K562 (cell line): ENCODE results near the gene PPRC1. TPM values are rescaled to one million over a fixed set of nuclear protein-coding genes. Genes with fewer than 3 reads are reported as not detected.
A peak's percentile ranks its signal among the peaks of the same experiment; 100 is the strongest.

Experiments used
- ATF3 ChIP-seq, 2 experiments: fragments of 450-650 bp in 1 of 2; sonication (generic) in 1 of 2; formaldehyde crosslinking in 1 of 2; IDR thresholded peaks in 1 of 2; conservative IDR thresholded peaks in 1 of 2; 2 replicates each; pipeline versions ENCODE4 v1.6.1 to v1.8.1; 2016 to 2023; ENCODE audit warnings: mild to moderate bottlenecking in 2 of 2, moderate library complexity in 2 of 2, inconsistent platforms in 1 of 2, missing genetic modification reagents in 1 of 2
- CBFA2T2 ChIP-seq: fragments of 450-650 bp; conservative IDR thresholded peaks from 2 replicates; pipeline ENCODE4 v1.6.1; 2017; ENCODE audit warnings: mild to moderate bottlenecking
- CREB1 ChIP-seq, 2 experiments: sonication (generic) in 1 of 2; formaldehyde crosslinking in 1 of 2; IDR thresholded peaks; 2 replicates each; pipeline versions ENCODE4 v1.6.1 to v1.8.0; 2012 to 2022; ENCODE audit warnings: inconsistent platforms in 1 of 2, mild to moderate bottlenecking in 1 of 2, missing genetic modification reagents in 1 of 2, moderate library complexity in 1 of 2
- E2F3 ChIP-seq: fragments of 250-450 bp; sonication (Bioruptor Pico); IDR thresholded peaks from 2 replicates; pipeline ENCODE4 v1.4.0; 2020; ENCODE audit warnings: mild to moderate bottlenecking
- KHSRP ChIP-seq: fragments of 450-650 bp; IDR thresholded peaks from 2 replicates; pipeline ENCODE4 v1.6.1; 2017
- NBN ChIP-seq: fragments of 450-650 bp; IDR thresholded peaks from 2 replicates; pipeline ENCODE4 v1.6.1; 2016; ENCODE audit warnings: low read depth, mild to moderate bottlenecking
- NFE2 ChIP-seq: IDR thresholded peaks from 2 replicates; pipeline ENCODE4 v1.6.1; 2014; ENCODE audit warnings: antibody characterized with exemption, low read depth
- NFRKB ChIP-seq: fragments of 450-650 bp; IDR thresholded peaks from 2 replicates; pipeline ENCODE4 v1.6.1; 2016; ENCODE audit warnings: low read depth
- NKRF ChIP-seq: fragments of 450-650 bp; IDR thresholded peaks from 2 replicates; pipeline ENCODE4 v1.6.1; 2016; ENCODE audit warnings: borderline replicate concordance
- NR0B1 ChIP-seq: fragments of 450-650 bp; IDR thresholded peaks from one replicate; pipeline ENCODE4 v1.6.1; 2018; ENCODE audit warnings: mild to moderate bottlenecking, moderate library complexity; ENCODE audit not compliant: partially characterized antibody
- POLR2B ChIP-seq: fragments of 450-650 bp; IDR thresholded peaks from 2 replicates; pipeline ENCODE4 v1.6.1; 2018; ENCODE audit warnings: low read depth; ENCODE audit not compliant: partially characterized antibody
- RB1 ChIP-seq: fragments of 450-650 bp; IDR thresholded peaks from 2 replicates; pipeline ENCODE4 v1.6.1; 2017; ENCODE audit warnings: low read depth, mild to moderate bottlenecking
- RBM15 ChIP-seq: fragments of 200-400 bp; formaldehyde crosslinking; IDR thresholded peaks from 2 replicates; pipeline ENCODE4 v1.6.1; 2018; ENCODE audit warnings: mild to moderate bottlenecking, low read length, moderate library complexity; ENCODE audit not compliant: insufficient read depth
- RCOR1 ChIP-seq, 2 experiments: IDR thresholded peaks; 2 replicates each; pipeline ENCODE4 v1.6.1; 2012; ENCODE audit warnings: low read depth in 2 of 2, low read length in 2 of 2, borderline replicate concordance in 1 of 2, improper control_type of control experiment in 1 of 2
- SIRT6 ChIP-seq: IDR thresholded peaks from one replicate; pipeline ENCODE4 v1.6.1; 2012; ENCODE audit warnings: low read depth, mild to moderate bottlenecking, control low read depth, inconsistent platforms, low read length, moderate library complexity
- SIX5 ChIP-seq, 2 experiments: IDR thresholded peaks; 2 replicates each; pipeline ENCODE4 v1.6.1; 2011; ENCODE audit warnings: low read length in 2 of 2, borderline replicate concordance in 1 of 2, low read depth in 1 of 2, mild to moderate bottlenecking in 1 of 2, moderate library complexity in 1 of 2; ENCODE audit not compliant: insufficient read depth in 1 of 2
- SMARCB1 ChIP-seq: IDR thresholded peaks from 2 replicates; pipeline ENCODE4 v1.6.1; 2011; ENCODE audit warnings: improper control_type of control experiment, low read depth; ENCODE audit not compliant: insufficient read length
- TAF7 ChIP-seq: fragments of 450-650 bp; IDR thresholded peaks from 2 replicates; pipeline ENCODE4 v1.6.1; 2016; ENCODE audit warnings: missing genetic modification characterization, missing compliant biosample characterization
- TRIM25 ChIP-seq: fragments of 450-650 bp; IDR thresholded peaks from 2 replicates; pipeline ENCODE4 v1.7.0; 2016; ENCODE audit warnings: borderline replicate concordance
- ZNF584 ChIP-seq: fragments of 200-800 bp; sonication (Bioruptor generic); IDR thresholded peaks from 2 replicates; pipeline ENCODE4 v1.6.1; 2016; ENCODE audit warnings: low read depth, mild to moderate bottlenecking, missing genetic modification characterization, missing compliant biosample characterization
- ZNF778 ChIP-seq: fragments of 450-650 bp; formaldehyde crosslinking; IDR thresholded peaks from 2 replicates; pipeline ENCODE4 v1.4.0; 2020; ENCODE audit warnings: mild to moderate bottlenecking, moderate library complexity
- polyA plus RNA-seq, 8 experiments: library from polyadenylated mRNA; depleted of rRNA in 4 of 8; stranded (reverse) in 5 of 8; unstranded in 3 of 8; fragments of >200 nt; fragmentation: Nextera tagmentation in 2 of 8; fragmentation: Illumina TruSeq in 1 of 8; extraction: Ambion mirVana in 2 of 8; extraction: Trizol in 1 of 8; gene quantifications; 2 replicates each; pipeline versions ENCODE4 v1.2.1 to v1.2.3, GENCODE V29; 2011 to 2014; ENCODE audit warnings: inconsistent platforms in 1 of 8, missing spikeins in 1 of 8
- total RNA-seq, 7 experiments: library from RNA; depleted of rRNA in 6 of 7; stranded (reverse); fragments of >200 nt in 6 of 7; fragmentation: Illumina TruSeq in 2 of 7; extraction: Trizol in 2 of 7; gene quantifications; 2 replicates each; pipeline versions ENCODE4 v1.2.1 to v1.2.3, GENCODE V29; 2011 to 2021; ENCODE audit warnings: low replicate concordance in 1 of 7

The PPRC1 gene
- total and polyA plus RNA-seq, 9 of the 15 experiments (the other 6 are each of a cell fraction or from before 2014, with no cell fraction given): 8.5 to 47.1 (median 16.2) TPM

GRCh38 chr10:102151774-102152544 lies 19.1 kb downstream of the PPRC1 start, which contains the start of gene NOLC1 (continued):
- peak; percentile 72; the same call in 1 of the 2 replicates for TF ChIP-seq KHSRP
- TF ChIP-seq RBM15: no peak
- TF ChIP-seq ATF3 (IDR thresholded peaks at IDR 0.05): peak; percentile 92
- peak; percentile 88; the same call in 1 of the 2 replicates for TF ChIP-seq ATF3 (CRISPR knock-in tag; conservative IDR thresholded peaks at IDR 0.05)
- no peak for TF ChIP-seq ZNF778 (CRISPR knock-in tag)
- no peak for TF ChIP-seq ZNF584 (CRISPR knock-in tag)
- TF ChIP-seq SMARCB1: no peak
- TF ChIP-seq NR0B1: no peak
- TF ChIP-seq SIRT6: no peak
- TF ChIP-seq RB1: peak; percentile 99
- peak; percentile 55; the same call in 1 of the 2 replicates for TF ChIP-seq NBN
- TF ChIP-seq TAF7 (tag): 0 out of 2 replicates have a peak, but pooled peaks have one; percentile 46
- peak; percentile 34 to 37; a peak in 3 of 4 replicates for TF ChIP-seq SIX5 (IDR thresholded peaks at IDR 0.05; ENCODE audit: borderline replicate concordance in 1 of 2, insufficient read depth in 1 of 2, low read depth in 1 of 2, low read length in 2 of 2)
- TF ChIP-seq E2F3 (CRISPR knock-in tag): peak; percentile 99
- TF ChIP-seq CREB1 (IDR thresholded peaks at IDR 0.05): peak; percentile 99
- peak; percentile 99 for TF ChIP-seq CREB1 (CRISPR knock-in tag; IDR thresholded peaks at IDR 0.05)
- TF ChIP-seq NFE2: 0 out of 2 replicates have a peak, but pooled peaks have one; percentile 16
- no peak for TF ChIP-seq TRIM25
- TF ChIP-seq NKRF: peak; percentile 98
- peak in 1 of 2 experiments; percentile 4; a peak in 1 of 4 replicates for TF ChIP-seq RCOR1 (IDR thresholded peaks at IDR 0.05; ENCODE audit: borderline replicate concordance in 1 of 2, low read depth in 2 of 2, low read length in 2 of 2)
- TF ChIP-seq POLR2B: peak; percentile 76
- no peak; the same call in 1 of the 2 replicates for TF ChIP-seq NFRKB
- TF ChIP-seq CBFA2T2: no peak
